Adrenal gland (tissue), 12 donors: ENCODE data around the gene PHF23. TPM values are rescaled to one million over a fixed set of nuclear protein-coding genes. Genes with fewer than 3 reads are reported as not detected.

Experiments used
- DNase-seq, 7 donors: peaks; one replicate each; pipeline ENCODE4 v3.0.0-alpha.2; 2019 to 2020
- H3K27ac ChIP-seq, 5 donors: fragments of 200-600 bp; sonication (generic) in 4 of 5; 1 replicate in 3 of 5; 2 replicates in 2 of 5; pipeline versions ENCODE4 v1.5.1 to v1.8.0; 2016 to 2020; ENCODE audit warnings: mild to moderate bottlenecking in 1 of 5
- H3K27me3 ChIP-seq: fragments of 200-600 bp; 2 replicates; pipeline ENCODE4 v1.8.0; 2021
- H3K36me3 ChIP-seq, 2 donors: fragments of 200-600 bp; replicated peaks in 1 of 2; 1 replicate in 1 of 2; 2 replicates in 1 of 2; pipeline versions ENCODE4 v1.5.1 to v1.8.0; 2018 to 2022
- H3K4me1 ChIP-seq, 2 donors: fragments of 200-600 bp; replicated peaks in 1 of 2; 1 replicate in 1 of 2; 2 replicates in 1 of 2; pipeline versions ENCODE4 v1.5.1 to v1.8.0; 2018 to 2021
- H3K4me3 ChIP-seq, 4 donors: fragments of 200-600 bp; sonication (generic) in 3 of 4; one replicate each; pipeline ENCODE4 v1.5.1; 2016 to 2018
- H3K9me3 ChIP-seq, 3 donors: fragments of 200-600 bp; sonication (generic) in 1 of 3; replicated peaks in 1 of 3; 1 replicate in 2 of 3; 2 replicates in 1 of 3; pipeline versions ENCODE4 v1.5.1 to v1.8.0; 2016 to 2021
- POLR2A ChIP-seq, 2 donors: fragments of 450-650 bp; IDR thresholded peaks; one replicate each; pipeline ENCODE4 v1.6.1; 2017; ENCODE audit warnings: antibody characterized with exemption in 2 of 2, mild to moderate bottlenecking in 2 of 2, moderate library complexity in 1 of 2
- WGBS, 4 donors: extraction: QIAGEN DNeasy Blood & Tissue Kit in 2 of 4; methylation state at CpG; one replicate each; pipeline versions ENCODE4 v1.1.5 to v1.1.7; 2013 to 2017; 5-methylcytosine and 5-hydroxymethylcytosine counted together
- intact Hi-C, 2 donors: fragments of 100-400 bp; cut with DNase I; formaldehyde crosslinking; loops; one replicate each; pipeline versions ENCODE4 v1.14.1 to v1.15.0; 2022 to 2023
- polyA plus RNA-seq, 3 donors: library from polyadenylated mRNA; stranded (reverse); fragments of 200-250 nt in 2 of 3; fragments of 350-450 nt in 1 of 3; fragmentation: Illumina TruSeq in 1 of 3; extraction: RNeasy Lipid Tissue Mini Kit (QIAGEN cat#74804) in 1 of 3; gene quantifications; one replicate each; pipeline ENCODE4 v1.2.3, GENCODE V29; 2013 to 2014
- total RNA-seq, 9 donors: library from RNA; depleted of rRNA in 4 of 9; stranded (reverse); fragments of >200 nt in 4 of 9; fragments of 120-200 nt in 1 of 9; fragmentation: NEBNext Ultra II Directional in 1 of 9; extraction: Animal tissue kit (Norgen Biotek cat#: 25700) in 1 of 9; gene quantifications; one replicate each; pipeline versions ENCODE4 v1.1.0 to v1.2.4, GENCODE V29; 2013 to 2023
- TF ChIP-seq, protein P1 (sequence below), 6 experiments: fragments of 450-650 bp in 4 of 6; fragments of 200-600 bp in 2 of 6; sonication (generic) in 1 of 6; IDR thresholded peaks; 1 replicate in 5 of 6; 2 replicates in 1 of 6; pipeline versions ENCODE4 v1.5.1 to v1.8.0; 2016 to 2021; ENCODE audit warnings: antibody characterized with exemption in 6 of 6, mild to moderate bottlenecking in 2 of 6, moderate library complexity in 1 of 6
- donor health status: healthy with polysubstance abuse.
- donor health status: Bipolar disorder and iron deficiency.
- donor health status: DM: yes; HTN: yes; CAD: no.
- donor health status: DM: no; HTN: no; CAD: no.
- donor health status: DM: no; HTN: no; CAD: no.
- donor health status: DM: yes; HTN: yes; CAD: no.

The PHF23 gene
- total and polyA plus RNA-seq, 12 donors, result 28.0 to 141 (median 64.5) TPM

- intact Hi-C loops, result no loop called here
- TF ChIP-seq, protein P1, sequence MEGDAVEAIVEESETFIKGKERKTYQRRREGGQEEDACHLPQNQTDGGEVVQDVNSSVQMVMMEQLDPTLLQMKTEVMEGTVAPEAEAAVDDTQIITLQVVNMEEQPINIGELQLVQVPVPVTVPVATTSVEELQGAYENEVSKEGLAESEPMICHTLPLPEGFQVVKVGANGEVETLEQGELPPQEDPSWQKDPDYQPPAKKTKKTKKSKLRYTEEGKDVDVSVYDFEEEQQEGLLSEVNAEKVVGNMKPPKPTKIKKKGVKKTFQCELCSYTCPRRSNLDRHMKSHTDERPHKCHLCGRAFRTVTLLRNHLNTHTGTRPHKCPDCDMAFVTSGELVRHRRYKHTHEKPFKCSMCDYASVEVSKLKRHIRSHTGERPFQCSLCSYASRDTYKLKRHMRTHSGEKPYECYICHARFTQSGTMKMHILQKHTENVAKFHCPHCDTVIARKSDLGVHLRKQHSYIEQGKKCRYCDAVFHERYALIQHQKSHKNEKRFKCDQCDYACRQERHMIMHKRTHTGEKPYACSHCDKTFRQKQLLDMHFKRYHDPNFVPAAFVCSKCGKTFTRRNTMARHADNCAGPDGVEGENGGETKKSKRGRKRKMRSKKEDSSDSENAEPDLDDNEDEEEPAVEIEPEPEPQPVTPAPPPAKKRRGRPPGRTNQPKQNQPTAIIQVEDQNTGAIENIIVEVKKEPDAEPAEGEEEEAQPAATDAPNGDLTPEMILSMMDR (IDR thresholded peaks at IDR 0.05), result no peak
- no peak for TF ChIP-seq POLR2A (IDR thresholded peaks at IDR 0.05)
- Histone ChIP-seq H3K27ac (peak overlapping the region in 1 of 5 donors; percentile 30), H3K36me3 (no peaks in the 10 kb centered on the region), H3K9me3 (no peaks in the 10 kb centered on the region), H3K4me1 (peaks cover 1 to 19% of the 10 kb centered on the region in 2 donors), H3K27me3 (no peaks in the 10 kb centered on the region), H3K4me3 (no peak overlapping the region)
- whole genome bisulfite sequencing, 4 donors, result 72 to 85% (median 80%) methylated on average over 9 of the region's 9 CpGs
- peak in 1 of 7 donors; percentile 13 for DNase-seq
These were observed 30.4 kb downstream of the PHF23 start for GRCh38 chr17:7208754-7209460.

DNA sequence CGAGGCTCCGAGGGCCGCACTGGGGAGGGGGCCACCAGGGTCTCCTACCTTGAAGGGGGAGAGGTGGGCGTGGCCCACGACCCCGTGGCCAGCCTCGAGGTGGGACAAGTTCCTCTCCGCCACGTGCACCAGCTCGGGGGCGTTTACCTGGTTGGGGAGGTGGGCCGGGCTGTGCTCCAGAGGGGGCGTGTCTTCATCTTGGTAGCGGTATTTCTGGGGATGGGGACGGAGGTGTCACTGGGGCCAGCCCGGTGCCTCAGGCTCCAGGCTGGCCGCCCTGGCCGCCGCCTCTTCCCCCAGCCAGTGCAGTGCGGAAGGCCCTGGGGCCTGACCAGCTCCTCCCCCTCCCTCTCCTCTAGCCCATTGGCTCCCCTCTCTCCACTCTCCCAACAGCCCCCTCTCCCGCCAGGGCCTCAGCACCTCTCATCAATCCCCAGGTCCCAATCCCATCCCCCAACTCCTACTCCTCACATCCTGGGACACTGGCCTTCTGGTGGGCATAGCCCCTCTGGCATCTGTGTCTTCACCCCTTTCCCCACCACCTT is 31.2 kb downstream of the PHF23 start:
- intact Hi-C loops, result no loop called here
- Histone ChIP-seq H3K36me3 (peaks cover 0 to 8% of the 10 kb centered on the region in 2 donors), H3K27ac (peak overlapping the region in 1 of 5 donors; percentile 30), H3K27me3 (no peaks in the 10 kb centered on the region), H3K9me3 (no peaks in the 10 kb centered on the region), H3K4me1 (peaks cover 0 to 15% of the 10 kb centered on the region in 2 donors), H3K4me3 (no peak overlapping the region)
- peak in 2 of 7 donors; percentile 13 to 17 for DNase-seq
- TF ChIP-seq POLR2A (IDR thresholded peaks at IDR 0.05), result no peak
- TF ChIP-seq, protein P1 (IDR thresholded peaks at IDR 0.05), result no peak
- WGBS, 4 donors, result 70 to 97% (median 82%) methylated on average over 1 to 21 of the region's 21 CpGs

DNA sequence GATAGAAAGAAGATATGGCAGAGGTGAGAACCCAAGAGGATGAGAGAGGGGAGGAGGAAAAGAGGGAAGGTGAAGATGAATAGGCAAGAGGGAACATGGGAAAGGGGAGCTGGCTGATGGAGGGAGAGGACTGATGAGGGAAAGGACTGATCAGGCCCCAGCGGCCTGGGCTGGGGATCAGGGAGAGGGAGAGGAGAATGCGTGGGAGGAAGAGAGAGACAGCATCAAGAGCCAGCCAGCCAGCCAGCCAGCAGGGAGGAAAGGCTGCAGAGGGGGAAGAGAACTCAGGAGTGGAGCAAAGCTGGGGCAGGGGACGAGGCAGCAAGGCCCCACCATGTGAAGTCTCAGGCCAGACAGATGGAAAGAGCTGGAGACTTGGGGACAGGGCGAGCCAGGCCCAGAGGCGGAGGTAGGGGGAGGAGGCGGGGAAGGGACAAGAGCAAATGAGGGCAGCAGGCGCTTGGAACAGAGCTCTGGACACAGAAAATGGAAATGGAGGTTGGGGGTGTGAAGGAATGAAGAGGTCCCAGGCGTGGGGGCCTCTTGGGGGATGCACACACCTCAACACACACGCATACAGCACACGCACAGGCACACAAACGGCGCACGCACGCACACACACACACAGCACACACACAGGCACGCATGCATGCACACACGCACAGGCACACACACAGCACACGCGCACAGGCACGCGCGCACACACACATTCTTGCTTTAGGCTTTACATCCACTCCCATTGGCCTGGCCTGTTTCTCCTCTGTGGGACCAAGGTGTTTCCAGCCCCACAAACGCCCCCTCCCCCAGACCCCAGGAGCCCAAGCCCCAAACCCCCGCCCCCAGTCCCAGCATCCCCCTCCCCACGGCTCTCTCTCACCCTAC is 31.9 kb downstream of the PHF23 start:
- Histone ChIP-seq H3K27ac (peak overlapping the region in 1 of 5 donors; percentile 34), H3K9me3 (no peaks in the 10 kb centered on the region), H3K4me1 (peaks cover 0 to 15% of the 10 kb centered on the region in 2 donors), H3K4me3 (no peak overlapping the region), H3K36me3 (peaks cover 0 to 15% of the 10 kb centered on the region in 2 donors), H3K27me3 (no peaks in the 10 kb centered on the region)
- intact Hi-C loops, result no loop called here
- TF ChIP-seq POLR2A (IDR thresholded peaks at IDR 0.05), result no peak
- TF ChIP-seq, protein P1 (IDR thresholded peaks at IDR 0.05), result no peak
- peak in 2 of 7 donors; percentile 8 to 17 for DNase-seq
- WGBS, 4 donors, result 77 to 86% (median 84%) methylated on average over 22 to 24 of the region's 24 CpGs

DNA sequence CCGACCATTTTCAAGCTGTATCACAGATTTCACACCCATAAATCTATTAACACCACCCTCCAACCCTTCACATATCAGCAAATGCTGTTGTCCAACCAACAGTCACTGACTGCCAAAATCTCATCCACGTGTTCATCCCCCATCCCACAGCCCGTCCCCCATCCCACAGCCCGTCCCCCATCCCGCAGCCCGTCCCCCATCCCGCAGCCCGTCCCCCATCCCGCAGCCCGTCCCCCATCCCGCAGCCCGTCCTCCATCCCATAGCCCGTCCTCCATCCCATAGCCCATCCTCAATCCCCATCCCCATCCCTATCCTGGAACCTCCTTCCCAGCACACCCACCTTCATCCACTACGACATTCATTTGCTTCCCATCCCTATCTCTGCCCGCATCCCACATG is 33.7 kb downstream of the PHF23 start:
- 48 to 73% (median 65%) methylated on average over 14 to 15 of the region's 15 CpGs for WGBS, 4 donors

More for the DNA sequence above, 33.7 kb downstream of the PHF23 start:
- peak in 1 of 7 donors; percentile 14 for DNase-seq
- Histone ChIP-seq H3K9me3 (no peaks in the 10 kb centered on the region), H3K27me3 (no peaks in the 10 kb centered on the region), H3K4me3 (peak overlapping the region in 1 of 4 donors; percentile 55), H3K4me1 (peaks cover 0 to 15% of the 10 kb centered on the region in 2 donors), H3K27ac (peak overlapping the region in 2 of 5 donors; percentile 57 to 68), H3K36me3 (peaks cover 0 to 28% of the 10 kb centered on the region in 2 donors)
- intact Hi-C loops, result no loop called here
- TF ChIP-seq POLR2A (IDR thresholded peaks at IDR 0.05), result no peak
- TF ChIP-seq, protein P1 (IDR thresholded peaks at IDR 0.05), result no peak
